Neural progenitor cell (in vitro differentiated cells): ENCODE results near the gene BPIFB6. TPM values are rescaled to one million over a fixed set of nuclear protein-coding genes. Genes with fewer than 3 reads are reported as not detected.

Experiments used
- DNase-seq: peaks from one replicate; pipeline ENCODE4 v3.0.0-alpha.2; 2016; ENCODE audit warnings: low spot score
- H2AFZ ChIP-seq: fragments of 200-600 bp; sonication (generic); replicated peaks from 2 replicates; pipeline ENCODE4 v1.6.1; 2016; ENCODE audit warnings: antibody characterized with exemption
- H3F3A ChIP-seq: fragments of 200-600 bp; sonication (generic); 2 replicates; pipeline ENCODE4 v1.6.1; 2016; ENCODE audit warnings: antibody characterized with exemption, low read depth
- H3K27ac ChIP-seq: fragments of 200-600 bp; sonication (generic); 2 replicates; pipeline ENCODE4 v1.5.1; 2016; ENCODE audit warnings: mild to moderate bottlenecking
- H3K27me3 ChIP-seq: fragments of 200-600 bp; sonication (generic); 2 replicates; pipeline ENCODE4 v1.6.1; 2016; ENCODE audit warnings: mild to moderate bottlenecking, moderate library complexity
- H3K36me3 ChIP-seq: fragments of 200-600 bp; sonication (generic); 2 replicates; pipeline ENCODE4 v1.5.1; 2016
- H3K4me1 ChIP-seq: fragments of 200-600 bp; sonication (generic); 2 replicates; pipeline ENCODE4 v1.6.1; 2016; ENCODE audit warnings: mixed run types
- H3K4me2 ChIP-seq: fragments of 200-600 bp; sonication (generic); 2 replicates; pipeline ENCODE4 v1.6.1; 2016
- H3K4me3 ChIP-seq: fragments of 200-600 bp; sonication (generic); 2 replicates; pipeline ENCODE4 v1.5.1; 2016
- H3K79me2 ChIP-seq: fragments of 200-600 bp; sonication (generic); 2 replicates; pipeline ENCODE4 v1.6.1; 2016; ENCODE audit warnings: low read depth
- H3K9ac ChIP-seq: fragments of 200-600 bp; sonication (generic); 2 replicates; pipeline ENCODE4 v1.6.1; 2016
- H3K9me3 ChIP-seq: fragments of 200-600 bp; sonication (generic); 2 replicates; pipeline ENCODE4 v1.5.1; 2016; ENCODE audit warnings: low read depth
- H4K20me1 ChIP-seq: fragments of 200-600 bp; sonication (generic); 2 replicates; pipeline ENCODE4 v1.6.1; 2016; ENCODE audit warnings: low read depth
- H3K27ac Mint-ChIP-seq: 3 replicates; pipeline ENCODE4 v1.8.0; 2021; ENCODE audit warnings: mixed read lengths
- H3K27me3 Mint-ChIP-seq: 2 replicates; pipeline ENCODE4 v1.8.0; 2022; ENCODE audit warnings: low read depth, mild to moderate bottlenecking, inconsistent platforms, moderate library complexity, mixed read lengths; ENCODE audit not compliant: insufficient read depth
- H3K36me3 Mint-ChIP-seq: 3 replicates; pipeline ENCODE4 v1.8.0; 2021; ENCODE audit warnings: mixed read lengths
- H3K4me1 Mint-ChIP-seq: 3 replicates; pipeline ENCODE4 v1.8.0; 2021; ENCODE audit warnings: mixed read lengths
- H3K4me3 Mint-ChIP-seq: 3 replicates; pipeline ENCODE4 v1.8.0; 2021; ENCODE audit warnings: mild to moderate bottlenecking, moderate library complexity, mixed read lengths
- H3K9me3 Mint-ChIP-seq: 3 replicates; pipeline ENCODE4 v1.8.0; 2020; ENCODE audit warnings: mixed read lengths
- CTCF ChIP-seq: fragments of 200-600 bp; sonication (generic); IDR thresholded peaks from 2 replicates; pipeline ENCODE4 v1.5.1; 2017; ENCODE audit warnings: antibody characterized with exemption, mild to moderate bottlenecking
- EZH2 ChIP-seq: fragments of 200-600 bp; sonication (generic); IDR thresholded peaks from 2 replicates; pipeline ENCODE4 v1.6.1; 2017; ENCODE audit warnings: antibody characterized with exemption, mild to moderate bottlenecking, moderate library complexity
- EZH2phosphoT487 ChIP-seq: fragments of 200-600 bp; sonication (generic); IDR thresholded peaks from 2 replicates; pipeline ENCODE4 v1.6.1; 2017; ENCODE audit warnings: antibody characterized with exemption
- total RNA-seq: library from RNA; depleted of rRNA; stranded (reverse); fragments of >200 nt; gene quantifications from 2 replicates; pipeline ENCODE4 v1.2.3, GENCODE V29; 2015; ENCODE audit warnings: low replicate concordance

BPIFB6 gene
- total RNA-seq, 1 donor from 2014 or later = not detected

DNA sequence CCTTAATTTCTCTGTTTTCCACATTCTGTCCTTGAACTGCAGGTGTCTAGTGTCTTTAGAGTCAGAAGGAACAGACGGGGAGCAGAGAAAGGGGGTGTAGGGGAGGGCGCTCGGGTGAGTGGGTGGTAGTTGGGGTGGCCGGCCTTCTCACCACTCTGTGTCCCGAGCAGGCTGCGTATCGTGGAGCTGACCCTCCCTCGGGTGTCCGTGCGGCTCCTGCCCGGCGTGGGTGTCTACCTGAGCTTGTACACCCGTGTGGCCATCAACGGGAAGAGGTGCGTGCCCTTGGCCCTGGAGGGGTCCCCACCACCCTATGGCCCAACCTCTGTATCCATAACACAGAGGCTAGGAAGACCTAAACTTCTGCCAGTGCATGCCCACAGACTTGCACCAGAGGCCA, 53.3 kb downstream of the BPIFB6 start:
- Histone ChIP-seq H3K9ac (no peak overlapping the region), H3K36me3 (no peaks in the 10 kb centered on the region), H3K4me2 (no peak overlapping the region), H3K27ac (no peak overlapping the region), H2AFZ (no peak overlapping the region), H3F3A (no peaks in the 10 kb centered on the region), H3K79me2 (no peaks in the 10 kb centered on the region), H3K27me3 (no peaks in the 10 kb centered on the region), H3K4me3 (no peak overlapping the region), H4K20me1 (no peaks in the 10 kb centered on the region), H3K9me3 (no peaks in the 10 kb centered on the region), H3K4me1 (no peaks in the 10 kb centered on the region)
- Mint-ChIP-seq H3K27ac (no peak overlapping the region), H3K4me3 (no peak overlapping the region), H3K4me1 (peaks cover 2% of the 10 kb centered on the region), H3K9me3 (no peaks in the 10 kb centered on the region), H3K27me3 (peaks cover 7% of the 10 kb centered on the region), H3K36me3 (no peaks in the 10 kb centered on the region)
- no peak for DNase-seq
- no peak for TF ChIP-seq EZH2
- no peak for TF ChIP-seq EZH2phosphoT487
- no peak for TF ChIP-seq CTCF

GRCh38 chr20:33086052-33086722, 54.7 kb downstream of the BPIFB6 start:
- TF ChIP-seq EZH2 (no peak), CTCF (no peak), EZH2phosphoT487 (no peak)
- H3K9me3 ChIP-seq = no peaks in the 10 kb centered on the region
- no peak overlapping the region for H3K4me2 ChIP-seq
- H3K36me3 ChIP-seq = no peaks in the 10 kb centered on the region
- no peaks in the 10 kb centered on the region for H3K79me2 ChIP-seq
- Mint-ChIP-seq H3K27me3 (peaks cover 5% of the 10 kb centered on the region), H3K4me3 (no peak overlapping the region), H3K4me1 (peaks cover 2% of the 10 kb centered on the region), H3K9me3 (no peaks in the 10 kb centered on the region), H3K36me3 (no peaks in the 10 kb centered on the region), H3K27ac (no peak overlapping the region)
- no peak overlapping the region for H3K9ac ChIP-seq
- no peaks in the 10 kb centered on the region for H4K20me1 ChIP-seq
- no peak overlapping the region for H3K4me3 ChIP-seq
- H2AFZ ChIP-seq = no peak overlapping the region
- no peaks in the 10 kb centered on the region for H3K27me3 ChIP-seq
- H3K4me1 ChIP-seq = no peaks in the 10 kb centered on the region
- H3F3A ChIP-seq = no peaks in the 10 kb centered on the region
- H3K27ac ChIP-seq = no peak overlapping the region
- DNase-seq = no peak

- Mint-ChIP-seq H3K27me3 (peaks cover 8% of the 10 kb centered on the region), H3K4me3 (no peak overlapping the region), H3K9me3 (no peaks in the 10 kb centered on the region), H3K27ac (no peak overlapping the region), H3K4me1 (no peaks in the 10 kb centered on the region), H3K36me3 (no peaks in the 10 kb centered on the region)
- Histone ChIP-seq H3K27ac (no peak overlapping the region), H3K9ac (no peak overlapping the region), H3K4me2 (no peak overlapping the region), H3K36me3 (no peaks in the 10 kb centered on the region), H3K79me2 (no peaks in the 10 kb centered on the region), H3K4me3 (no peak overlapping the region), H4K20me1 (no peaks in the 10 kb centered on the region), H3K27me3 (no peaks in the 10 kb centered on the region), H3K9me3 (no peaks in the 10 kb centered on the region), H3K4me1 (no peaks in the 10 kb centered on the region), H2AFZ (no peak overlapping the region), H3F3A (no peaks in the 10 kb centered on the region)
- TF ChIP-seq CTCF (no peak), EZH2 (no peak), EZH2phosphoT487 (no peak)
- DNase-seq = no peak
These were observed 59.7 kb downstream of the BPIFB6 start for GRCh38 chr20:33091147-33091546.
